ENCODE results near the gene LRRC8B. TPM values are rescaled to one million over a fixed set of nuclear protein-coding genes. Genes with fewer than 3 reads are reported as not detected.

LRRC8B gene
- polyA plus RNA-seq (2011; rRNA removed) (10.3 and 11.1 TPM in 2 replicates), polyA plus RNA-seq (2017; fragmentation: RNase III; extraction: RNeasy Plus Mini Kit Qiagen cat#74134 plus additional on column Dnase treatment) (3.2 to 3.3 TPM (median 3.2 TPM) in 3 replicates), polyA minus RNA-seq (2011; rRNA and poly(A)+ RNA removed) (23.4 and 29.1 TPM in 2 replicates)
- 2.5 and 3.9 TPM in 2 replicates for polyA plus RNA-seq (2012; cell fraction: cytosol; rRNA removed)
- 2.1 and 2.7 TPM in 2 replicates for polyA plus RNA-seq (2012; cell fraction: nucleus; rRNA removed)

DNA sequence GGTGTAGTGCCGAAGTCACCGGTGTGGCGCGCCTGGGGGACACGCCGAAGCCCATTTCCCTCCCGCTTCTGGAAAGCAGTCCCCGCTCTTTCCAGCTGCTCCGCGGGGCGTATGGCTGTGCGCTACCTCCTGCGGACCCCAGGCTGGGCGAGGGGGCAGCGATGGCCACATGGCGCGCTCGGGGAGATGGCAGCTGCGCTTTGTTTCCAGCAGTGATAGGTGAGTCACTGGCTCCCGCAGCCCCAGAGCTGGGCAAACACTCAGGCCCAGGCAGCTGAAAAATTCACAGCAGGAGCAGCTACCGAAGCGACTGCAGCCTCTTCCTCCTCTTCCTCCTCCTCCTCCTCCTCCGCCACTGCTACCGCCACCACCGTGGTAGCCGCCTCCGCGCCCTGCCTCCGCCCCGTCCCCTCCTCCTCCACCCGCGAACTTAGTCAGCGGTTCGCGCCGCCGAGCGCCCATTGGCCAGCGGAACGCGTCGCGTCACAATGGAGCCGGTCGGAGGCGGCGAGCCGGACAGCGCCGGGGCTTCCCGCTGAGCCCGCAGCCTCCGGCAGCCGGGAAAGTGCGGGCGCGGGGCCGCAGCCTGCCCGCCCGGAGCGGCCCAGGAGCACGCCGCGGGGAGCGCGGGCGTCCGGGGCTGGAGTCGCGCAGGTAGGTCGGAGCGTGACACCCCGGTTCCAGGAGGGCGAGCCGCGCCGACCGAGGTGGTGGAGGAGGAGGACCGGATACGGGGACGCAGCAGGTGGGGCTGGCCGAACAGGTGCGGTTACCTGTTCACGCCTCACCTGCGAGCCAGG, at the start of gene LRRC8B:
TSS of gene LRRC8B (plus strand) at position 461 of the 800 bp plus-strand sequence. CDS start 57,822 bp downstream, outside the sequence.
- ATAC-seq = peak; percentile 95 to 98
- H3K9me3 ChIP-seq = no peaks in the 10 kb centered on the region
- ChIA-PET POLR2A (interaction anchor here (1.1 kb wide), 1 partner anchor 23 kb away, joined by 3 read pairs; no protein-coding TSS in a partner anchor), CTCF (no interaction called here)
- FAIRE-seq = no peak
- peak; percentile 67 to 86 for DNase-seq (ENCODE audit: low read depth in 1 of 2, low spot score in 1 of 2)
- H3K27ac ChIP-seq = peak within 1 kb of the TSS; percentile 93 to 95
- peak within 1 kb of the TSS; percentile 99 for H3K4me3 ChIP-seq
- TF ChIP-seq, protein P1, sequence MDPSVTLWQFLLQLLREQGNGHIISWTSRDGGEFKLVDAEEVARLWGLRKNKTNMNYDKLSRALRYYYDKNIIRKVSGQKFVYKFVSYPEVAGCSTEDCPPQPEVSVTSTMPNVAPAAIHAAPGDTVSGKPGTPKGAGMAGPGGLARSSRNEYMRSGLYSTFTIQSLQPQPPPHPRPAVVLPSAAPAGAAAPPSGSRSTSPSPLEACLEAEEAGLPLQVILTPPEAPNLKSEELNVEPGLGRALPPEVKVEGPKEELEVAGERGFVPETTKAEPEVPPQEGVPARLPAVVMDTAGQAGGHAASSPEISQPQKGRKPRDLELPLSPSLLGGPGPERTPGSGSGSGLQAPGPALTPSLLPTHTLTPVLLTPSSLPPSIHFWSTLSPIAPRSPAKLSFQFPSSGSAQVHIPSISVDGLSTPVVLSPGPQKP (IDR thresholded peaks at IDR 0.05; ENCODE audit: low read depth, low read length) = no peak
- TF ChIP-seq, protein P2, sequence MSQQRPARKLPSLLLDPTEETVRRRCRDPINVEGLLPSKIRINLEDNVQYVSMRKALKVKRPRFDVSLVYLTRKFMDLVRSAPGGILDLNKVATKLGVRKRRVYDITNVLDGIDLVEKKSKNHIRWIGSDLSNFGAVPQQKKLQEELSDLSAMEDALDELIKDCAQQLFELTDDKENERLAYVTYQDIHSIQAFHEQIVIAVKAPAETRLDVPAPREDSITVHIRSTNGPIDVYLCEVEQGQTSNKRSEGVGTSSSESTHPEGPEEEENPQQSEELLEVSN (IDR thresholded peaks at IDR 0.05; ENCODE audit: borderline replicate concordance, low read depth) = peak; percentile 95
- TF ChIP-seq NPAS2 (CRISPR knock-in tag; IDR thresholded peaks at IDR 0.05; ENCODE audit: borderline replicate concordance) = peak; percentile 42; the same call in 1 of the 2 replicates
- peak; percentile 55; the same call in 1 of the 2 replicates for TF ChIP-seq PHF8 (IDR thresholded peaks at IDR 0.05; ENCODE audit: borderline replicate concordance, low read depth)
- no peak for TF ChIP-seq NR3C1 (IDR thresholded peaks at IDR 0.05)
- TF ChIP-seq, protein P3, sequence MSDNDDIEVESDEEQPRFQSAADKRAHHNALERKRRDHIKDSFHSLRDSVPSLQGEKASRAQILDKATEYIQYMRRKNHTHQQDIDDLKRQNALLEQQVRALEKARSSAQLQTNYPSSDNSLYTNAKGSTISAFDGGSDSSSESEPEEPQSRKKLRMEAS (IDR thresholded peaks at IDR 0.05) = peak; percentile 90
- TF ChIP-seq FOSL2 (IDR thresholded peaks at IDR 0.05) = no peak
- TF ChIP-seq FOSL2 (CRISPR knock-in tag; IDR thresholded peaks at IDR 0.05) = peak; percentile 65
- peak; percentile 31 for TF ChIP-seq MAFK (IDR thresholded peaks at IDR 0.05; ENCODE audit: partially characterized antibody)
- TF ChIP-seq CHD4 (IDR thresholded peaks at IDR 0.05; ENCODE audit: borderline replicate concordance) = no peak
- TF ChIP-seq EHF (CRISPR knock-in tag; IDR thresholded peaks at IDR 0.05) = peak; percentile 71; the same call in 1 of the 2 replicates
- TF ChIP-seq, protein P4, sequence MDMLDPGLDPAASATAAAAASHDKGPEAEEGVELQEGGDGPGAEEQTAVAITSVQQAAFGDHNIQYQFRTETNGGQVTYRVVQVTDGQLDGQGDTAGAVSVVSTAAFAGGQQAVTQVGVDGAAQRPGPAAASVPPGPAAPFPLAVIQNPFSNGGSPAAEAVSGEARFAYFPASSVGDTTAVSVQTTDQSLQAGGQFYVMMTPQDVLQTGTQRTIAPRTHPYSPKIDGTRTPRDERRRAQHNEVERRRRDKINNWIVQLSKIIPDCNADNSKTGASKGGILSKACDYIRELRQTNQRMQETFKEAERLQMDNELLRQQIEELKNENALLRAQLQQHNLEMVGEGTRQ (IDR thresholded peaks at IDR 0.05) = 0 out of 2 replicates have a peak, but pooled peaks have one; percentile 2
- no peak for TF ChIP-seq NFE2L2 (conservative IDR thresholded peaks at IDR 0.05; ENCODE audit: low read length)
- no peak for TF ChIP-seq BHLHE40 (IDR thresholded peaks at IDR 0.05; ENCODE audit: low read depth, low read length)
- TF ChIP-seq TP53 (CRISPR knock-in tag; IDR thresholded peaks at IDR 0.05) = 0 out of 2 replicates have a peak, but pooled peaks have one; percentile 0
- TF ChIP-seq FOSB (CRISPR knock-in tag; IDR thresholded peaks at IDR 0.05) = no peak
- TF ChIP-seq POLR2A (IDR thresholded peaks at IDR 0.05; ENCODE audit: low read length) = peak; percentile 84
- TF ChIP-seq, protein P5, sequence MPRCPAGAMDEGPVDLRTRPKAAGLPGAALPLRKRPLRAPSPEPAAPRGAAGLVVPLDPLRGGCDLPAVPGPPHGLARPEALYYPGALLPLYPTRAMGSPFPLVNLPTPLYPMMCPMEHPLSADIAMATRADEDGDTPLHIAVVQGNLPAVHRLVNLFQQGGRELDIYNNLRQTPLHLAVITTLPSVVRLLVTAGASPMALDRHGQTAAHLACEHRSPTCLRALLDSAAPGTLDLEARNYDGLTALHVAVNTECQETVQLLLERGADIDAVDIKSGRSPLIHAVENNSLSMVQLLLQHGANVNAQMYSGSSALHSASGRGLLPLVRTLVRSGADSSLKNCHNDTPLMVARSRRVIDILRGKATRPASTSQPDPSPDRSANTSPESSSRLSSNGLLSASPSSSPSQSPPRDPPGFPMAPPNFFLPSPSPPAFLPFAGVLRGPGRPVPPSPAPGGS (IDR thresholded peaks at IDR 0.05) = no peak
- TF ChIP-seq JUN (IDR thresholded peaks at IDR 0.05) = peak in 1 of 2 experiments; percentile 64; a peak in 3 of 5 replicates
- TF ChIP-seq MYC (IDR thresholded peaks at IDR 0.05; ENCODE audit: borderline replicate concordance, low read length) = peak; percentile 76; the same call in 1 of the 2 replicates
- H3K4me1 ChIP-seq = 0 out of 3 replicates have a peak, but pooled peaks cover 8% of the 10 kb centered on the region
- 4% methylated on average over 17 of the region's 85 CpGs for WGBS (ENCODE audit: missing lambda C conversion rate)
- peak within 1 kb of the TSS; percentile 82 for H3K4me2 ChIP-seq

DNA sequence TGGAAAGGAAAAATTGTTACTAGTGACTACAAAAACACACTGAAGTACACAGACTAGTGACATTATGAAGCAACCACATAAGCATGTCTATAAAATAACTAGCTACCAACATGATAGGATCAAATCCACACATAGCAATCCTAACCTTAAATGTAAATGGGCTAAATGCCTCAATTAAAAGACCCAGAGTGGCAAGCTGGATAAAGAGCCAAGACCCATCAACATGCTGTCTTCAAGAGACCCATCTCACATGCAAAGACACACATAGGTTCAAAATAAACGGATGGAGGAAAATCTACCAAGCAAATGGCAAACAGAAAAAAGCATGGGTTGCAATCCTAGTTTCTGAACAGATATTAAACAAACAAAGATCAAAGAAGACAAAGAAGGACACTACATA, 49.4 kb upstream of the LRRC8B start:
- ChIA-PET CTCF (no interaction called here), POLR2A (no interaction called here)
- no peaks in the 10 kb centered on the region for H3K4me1 ChIP-seq
- H3K27ac ChIP-seq = no peak overlapping the region
- ATAC-seq = no peak
- 23% methylated on average over 1 of the region's 1 CpG for WGBS (ENCODE audit: missing lambda C conversion rate)
- H3K9me3 ChIP-seq = no peaks in the 10 kb centered on the region
- no peak overlapping the region for H3K4me3 ChIP-seq
- no peak overlapping the region for H3K4me2 ChIP-seq
- FAIRE-seq = no peak
- DNase-seq (ENCODE audit: low read depth in 1 of 2, low spot score in 1 of 2) = no peak
- TF ChIP-seq HEYL (CRISPR knock-in tag; IDR thresholded peaks at IDR 0.05) (no peak), TP53 (CRISPR knock-in tag; IDR thresholded peaks at IDR 0.05) (no peak), ZNF302 (CRISPR knock-in tag; IDR thresholded peaks at IDR 0.05) (no peak), ESRRA (IDR thresholded peaks at IDR 0.05; ENCODE audit: borderline replicate concordance, low read length) (no peak), EP300 (IDR thresholded peaks at IDR 0.05) (no peak), POLR2AphosphoS2 (conservative IDR thresholded peaks at IDR 0.05; ENCODE audit: low read length) (no peak), KDM1A (IDR thresholded peaks at IDR 0.05; ENCODE audit: low read depth) (no peak), CHD2 (IDR thresholded peaks at IDR 0.05; ENCODE audit: low read length, partially characterized antibody) (no peak), KDM5A (IDR thresholded peaks at IDR 0.05) (no peak), ZSCAN20 (CRISPR knock-in tag; IDR thresholded peaks at IDR 0.05) (no peak)
- TF ChIP-seq, protein P5 (IDR thresholded peaks at IDR 0.05) = no peak
- TF ChIP-seq, protein P6, sequence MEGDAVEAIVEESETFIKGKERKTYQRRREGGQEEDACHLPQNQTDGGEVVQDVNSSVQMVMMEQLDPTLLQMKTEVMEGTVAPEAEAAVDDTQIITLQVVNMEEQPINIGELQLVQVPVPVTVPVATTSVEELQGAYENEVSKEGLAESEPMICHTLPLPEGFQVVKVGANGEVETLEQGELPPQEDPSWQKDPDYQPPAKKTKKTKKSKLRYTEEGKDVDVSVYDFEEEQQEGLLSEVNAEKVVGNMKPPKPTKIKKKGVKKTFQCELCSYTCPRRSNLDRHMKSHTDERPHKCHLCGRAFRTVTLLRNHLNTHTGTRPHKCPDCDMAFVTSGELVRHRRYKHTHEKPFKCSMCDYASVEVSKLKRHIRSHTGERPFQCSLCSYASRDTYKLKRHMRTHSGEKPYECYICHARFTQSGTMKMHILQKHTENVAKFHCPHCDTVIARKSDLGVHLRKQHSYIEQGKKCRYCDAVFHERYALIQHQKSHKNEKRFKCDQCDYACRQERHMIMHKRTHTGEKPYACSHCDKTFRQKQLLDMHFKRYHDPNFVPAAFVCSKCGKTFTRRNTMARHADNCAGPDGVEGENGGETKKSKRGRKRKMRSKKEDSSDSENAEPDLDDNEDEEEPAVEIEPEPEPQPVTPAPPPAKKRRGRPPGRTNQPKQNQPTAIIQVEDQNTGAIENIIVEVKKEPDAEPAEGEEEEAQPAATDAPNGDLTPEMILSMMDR (IDR thresholded peaks at IDR 0.05) = no peak

Data from A549 (cell line).